ENCODE data around the gene PHPT1. TPM values are rescaled to one million over a fixed set of nuclear protein-coding genes. Genes with fewer than 3 reads are reported as not detected.
"Not testable (repeated sequence)": the region's sequence is repeated elsewhere in the genome, so short reads cannot be mapped to it uniquely, and the experiment has no call there.

The PHPT1 gene
- total and polyA plus RNA-seq, 2 experiments from 2014 or later = 86.2 to 437 TPM

DNA sequence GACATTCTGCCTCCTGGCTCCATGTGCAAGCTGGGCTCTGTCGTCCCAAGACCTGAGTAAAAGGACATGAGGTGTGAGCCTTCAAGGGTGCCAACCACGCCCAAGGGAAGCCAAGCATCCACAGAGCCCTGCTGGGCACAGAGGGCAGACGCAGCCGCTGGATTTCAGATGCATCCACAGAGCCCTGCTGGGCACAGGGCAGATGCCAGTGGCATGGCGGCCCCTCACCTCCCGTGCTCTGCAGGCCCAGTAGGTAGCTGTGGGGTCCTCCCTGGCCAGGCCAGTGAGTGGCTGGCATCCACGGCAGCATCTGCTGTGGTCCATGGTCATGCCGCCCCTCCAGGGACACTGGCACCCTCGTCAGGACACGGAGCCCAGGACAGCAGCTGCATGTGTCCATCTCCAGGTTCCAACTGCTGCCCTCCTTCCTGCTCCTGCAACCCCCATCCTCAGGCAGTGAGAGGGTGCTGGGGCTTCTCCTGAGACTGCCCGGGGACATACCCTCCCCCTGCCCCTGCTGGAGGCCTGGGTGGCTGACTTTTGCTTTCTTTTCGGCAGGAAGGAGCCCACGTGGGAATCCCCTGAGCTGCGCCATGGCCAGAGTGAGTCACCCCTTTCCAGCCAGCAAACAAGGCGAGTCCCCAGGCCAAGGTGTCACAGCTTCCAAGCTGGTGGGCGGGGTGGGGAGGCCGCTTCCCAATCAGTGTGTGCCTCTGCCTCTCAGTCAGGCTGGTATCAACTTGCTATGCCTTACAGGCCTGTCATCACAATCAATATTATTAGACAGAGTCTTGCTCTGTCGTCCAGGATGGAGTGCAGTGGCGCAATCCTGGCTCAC, 33.1 kb downstream of the PHPT1 start:
- Histone ChIP-seq H2AFZ (no peak overlapping the region), H3F3A (replicated peaks; ENCODE audit: low read depth) (no peaks in the 10 kb centered on the region; the same call in 1 of the 2 replicates), H3K36me3 (ENCODE audit: insufficient read depth) (no peaks in the 10 kb centered on the region), H3K9me2 (ENCODE audit: insufficient read depth) (no peaks in the 10 kb centered on the region), H3K79me2 (replicated peaks; ENCODE audit: insufficient read depth) (peaks cover 6% of the 10 kb centered on the region), H3K4me3 (no peak overlapping the region), H4K20me1 (replicated peaks; ENCODE audit: insufficient read depth) (no peaks in the 10 kb centered on the region; the same call in 1 of the 2 replicates), H3K4me1 (ENCODE audit: insufficient read depth) (peaks cover 2% of the 10 kb centered on the region; the same call in 1 of the 2 replicates), H3K27me3 (ENCODE audit: insufficient read depth) (no peaks in the 10 kb centered on the region), H3K27ac (ENCODE audit: low read depth) (no peak overlapping the region), H3K4me2 (no peak overlapping the region)
- no peak for DNase-seq (ENCODE audit: low spot score)
- Mint-ChIP-seq H3K36me3 (ENCODE audit: low read depth) (no peaks in the 10 kb centered on the region), H3K4me3 (no peak overlapping the region), H3K9me3 (peaks cover 8% of the 10 kb centered on the region; the same call in 1 of the 3 replicates), H3K27ac (no peak overlapping the region), H3K27me3 (ENCODE audit: insufficient read depth, low read depth, poor library complexity) (peaks cover 14% of the 10 kb centered on the region), H3K4me1 (peaks cover 4% of the 10 kb centered on the region; the same call in 2 of the 3 replicates)
- TF ChIP-seq CREB1 (CRISPR knock-in tag; IDR thresholded peaks at IDR 0.05; ENCODE audit: low read depth) (no peak), POLR2AphosphoS5 (IDR thresholded peaks at IDR 0.05; ENCODE audit: low read depth) (no peak), ZNF331 (CRISPR knock-in tag; IDR thresholded peaks at IDR 0.05; ENCODE audit: low read depth) (no peak)
- no peak for ATAC-seq

- H3K4me3 ChIP-seq; H3K9me3 Mint-ChIP-seq; H3K27ac ChIP-seq (ENCODE audit: low read depth); H3K27ac Mint-ChIP-seq; H3K27me3 ChIP-seq (ENCODE audit: insufficient read depth); H3K4me1 ChIP-seq (ENCODE audit: insufficient read depth); H3F3A ChIP-seq (replicated peaks; ENCODE audit: low read depth); H2AFZ ChIP-seq; H3K36me3 Mint-ChIP-seq (ENCODE audit: low read depth); H3K36me3 ChIP-seq (ENCODE audit: insufficient read depth); ATAC-seq; H3K9me2 ChIP-seq (ENCODE audit: insufficient read depth); H3K4me3 Mint-ChIP-seq; H4K20me1 ChIP-seq (replicated peaks; ENCODE audit: insufficient read depth); H3K4me1 Mint-ChIP-seq; H3K4me2 ChIP-seq; DNase-seq (ENCODE audit: low spot score): not testable (repeated sequence)
- peaks cover 12% of the 10 kb centered on the region for H3K79me2 ChIP-seq (replicated peaks; ENCODE audit: insufficient read depth)
- H3K27me3 Mint-ChIP-seq (ENCODE audit: insufficient read depth, low read depth, poor library complexity) = peaks cover 15% of the 10 kb centered on the region
Measured at GRCh38 chr9:136882947-136883283, 33.7 kb downstream of the PHPT1 start.

- H3K4me3 Mint-ChIP-seq; H4K20me1 ChIP-seq (replicated peaks; ENCODE audit: insufficient read depth); H3K27me3 ChIP-seq (ENCODE audit: insufficient read depth); H3K9me2 ChIP-seq (ENCODE audit: insufficient read depth); ATAC-seq; H2AFZ ChIP-seq; H3K4me3 ChIP-seq; H3K9me3 Mint-ChIP-seq; DNase-seq (ENCODE audit: low spot score); H3F3A ChIP-seq (replicated peaks; ENCODE audit: low read depth); H3K4me1 Mint-ChIP-seq; H3K4me2 ChIP-seq; H3K27ac ChIP-seq (ENCODE audit: low read depth); H3K4me1 ChIP-seq (ENCODE audit: insufficient read depth); H3K36me3 ChIP-seq (ENCODE audit: insufficient read depth); H3K36me3 Mint-ChIP-seq (ENCODE audit: low read depth); H3K27ac Mint-ChIP-seq: not testable (repeated sequence)
- H3K27me3 Mint-ChIP-seq (ENCODE audit: insufficient read depth, low read depth, poor library complexity) = peaks cover 15% of the 10 kb centered on the region
- peaks cover 19% of the 10 kb centered on the region for H3K79me2 ChIP-seq (replicated peaks; ENCODE audit: insufficient read depth)
Measured at GRCh38 chr9:136883670-136884069, 34.5 kb downstream of the PHPT1 start.

- Histone ChIP-seq H3K79me2 (replicated peaks; ENCODE audit: insufficient read depth) (peaks cover 42% of the 10 kb centered on the region), H4K20me1 (replicated peaks; ENCODE audit: insufficient read depth) (peaks cover 24% of the 10 kb centered on the region), H3K27ac (ENCODE audit: low read depth) (no peak within 1 kb of the TSS), H3K27me3 (ENCODE audit: insufficient read depth) (no peaks in the 10 kb centered on the region), H3K9me2 (ENCODE audit: insufficient read depth) (no peaks in the 10 kb centered on the region), H3K4me1 (ENCODE audit: insufficient read depth) (peaks cover 7% of the 10 kb centered on the region), H3K4me2 (peak within 1 kb of the TSS; percentile 88), H3K4me3 (peak within 1 kb of the TSS; percentile 91), H3K36me3 (ENCODE audit: insufficient read depth) (no peaks in the 10 kb centered on the region), H2AFZ (peak within 1 kb of the TSS; percentile 96), H3F3A (replicated peaks; ENCODE audit: low read depth) (no peaks in the 10 kb centered on the region)
- ATAC-seq (peak; percentile 94), DNase-seq (ENCODE audit: low spot score) (peak; percentile 98)
- Mint-ChIP-seq H3K27me3 (ENCODE audit: insufficient read depth, low read depth, poor library complexity) (peaks cover 17% of the 10 kb centered on the region), H3K4me1 (peaks cover 7% of the 10 kb centered on the region; the same call in 2 of the 3 replicates), H3K9me3 (no peaks in the 10 kb centered on the region), H3K36me3 (ENCODE audit: low read depth) (no peaks in the 10 kb centered on the region), H3K27ac (0 out of 2 replicates have a peak within 1 kb of the TSS, but pooled peaks have one; percentile 13), H3K4me3 (peak within 1 kb of the TSS; percentile 78)
- TF ChIP-seq JUNB (IDR thresholded peaks at IDR 0.05; ENCODE audit: unreplicated experiment) (no peak), STAT1 (IDR thresholded peaks at IDR 0.05; ENCODE audit: unreplicated experiment) (no peak), CREB1 (CRISPR knock-in tag; IDR thresholded peaks at IDR 0.05; ENCODE audit: low read depth) (peak; percentile 89), EZH2 (IDR thresholded peaks at IDR 0.05; ENCODE audit: low read depth, unreplicated experiment) (no peak), POLR2AphosphoS5 (IDR thresholded peaks at IDR 0.05; ENCODE audit: low read depth) (peak; percentile 98)
- TF ChIP-seq, protein P1, sequence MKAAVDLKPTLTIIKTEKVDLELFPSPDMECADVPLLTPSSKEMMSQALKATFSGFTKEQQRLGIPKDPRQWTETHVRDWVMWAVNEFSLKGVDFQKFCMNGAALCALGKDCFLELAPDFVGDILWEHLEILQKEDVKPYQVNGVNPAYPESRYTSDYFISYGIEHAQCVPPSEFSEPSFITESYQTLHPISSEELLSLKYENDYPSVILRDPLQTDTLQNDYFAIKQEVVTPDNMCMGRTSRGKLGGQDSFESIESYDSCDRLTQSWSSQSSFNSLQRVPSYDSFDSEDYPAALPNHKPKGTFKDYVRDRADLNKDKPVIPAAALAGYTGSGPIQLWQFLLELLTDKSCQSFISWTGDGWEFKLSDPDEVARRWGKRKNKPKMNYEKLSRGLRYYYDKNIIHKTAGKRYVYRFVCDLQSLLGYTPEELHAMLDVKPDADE (IDR thresholded peaks at IDR 0.05) = peak; percentile 41; the same call in 1 of the 2 replicates
Measured at GRCh38 chr9:136885950-136886578, 36.9 kb downstream of the PHPT1 start, which contains the start of gene TRAF2. Gene TRAF2, plus strand, starts transcription at chr9:136886516. Its CDS starts 12,225 bp downstream, at chr9:136898741.

All from GM23338 (cell line).